ENCODE results near the gene IL18BP.

IL18BP gene

DNA sequence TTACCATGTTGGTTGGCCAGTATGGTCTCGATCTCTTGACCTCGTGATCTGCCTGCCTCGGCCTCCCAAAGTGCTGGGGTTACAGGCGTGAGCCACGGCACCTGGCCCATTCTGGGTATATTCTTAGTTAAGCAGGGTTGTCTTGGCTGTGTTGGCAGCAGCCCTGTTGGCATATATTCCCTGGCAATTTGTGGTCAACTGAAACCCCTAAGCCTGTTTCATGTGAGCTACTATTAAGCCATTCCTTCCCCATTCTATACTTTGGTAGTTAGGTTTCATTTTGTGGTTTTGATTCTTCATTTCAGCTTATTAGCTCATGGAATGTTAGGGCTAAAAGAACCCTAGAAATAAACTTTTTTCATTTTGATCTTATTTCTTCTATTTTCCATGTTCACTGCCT is 22.2 kb upstream of the IL18BP start:
- no peak overlapping the region for H3K23ac ChIP-seq (ENCODE audit: low read length)
- no peak overlapping the region for H2BK120ac ChIP-seq (ENCODE audit: insufficient read depth, low read length, poor library complexity)
- no peak overlapping the region for H3K14ac ChIP-seq (ENCODE audit: low read length)
- no peaks in the 10 kb centered on the region for H3K79me1 ChIP-seq (ENCODE audit: low read length)
- no peaks in the 10 kb centered on the region for H3K27me3 ChIP-seq (ENCODE audit: insufficient read depth, low read length)
- no peak for DNase-seq
- no peak overlapping the region for H2AFZ ChIP-seq (ENCODE audit: insufficient read depth, low read length, poor library complexity)
- no peak overlapping the region for H2BK5ac ChIP-seq (ENCODE audit: low read depth, low read length, poor library complexity)
- H3K18ac ChIP-seq (ENCODE audit: low read length): no peak overlapping the region
- H2AK5ac ChIP-seq (ENCODE audit: low read length): no peak overlapping the region
- H3K9me3 ChIP-seq (ENCODE audit: insufficient read depth, low read depth, low read length): no peaks in the 10 kb centered on the region
- no peak overlapping the region for H3K4me2 ChIP-seq (ENCODE audit: low read length)
- WGBS (ENCODE audit: extremely low coverage, insufficient coverage, insufficient read length): no CpG with 5 or more reads among the region's 5 CpGs
- no peak overlapping the region for H4K8ac ChIP-seq (ENCODE audit: low read depth, low read length)
- H3K27ac ChIP-seq (ENCODE audit: low read depth, low read length): no peak overlapping the region
- peaks cover 3 to 5% of the 10 kb centered on the region in 2 experiments for H3K36me3 ChIP-seq (ENCODE audit: control insufficient read depth in 1 of 2, insufficient read depth in 2 of 2, low read length in 2 of 2)
- H3K4me1 ChIP-seq (ENCODE audit: control insufficient read depth in 1 of 2, insufficient read depth in 2 of 2, low read length in 2 of 2): no peaks in the 10 kb centered on the region
- no peak overlapping the region for H3K9ac ChIP-seq (ENCODE audit: low read length)
- no peak overlapping the region for H4K12ac ChIP-seq (ENCODE audit: low read depth, low read length)
- H2BK12ac ChIP-seq (ENCODE audit: low read length): no peak overlapping the region
- no peaks in the 10 kb centered on the region for H3K79me2 ChIP-seq (ENCODE audit: control insufficient read depth, insufficient read depth, low read length, poor library complexity)
- no peak overlapping the region for H3K4me3 ChIP-seq (ENCODE audit: low read depth, low read length)
- no peak overlapping the region for H4K91ac ChIP-seq (ENCODE audit: low read depth, low read length)
- H3K4ac ChIP-seq (ENCODE audit: low read depth, low read length): no peak overlapping the region

DNA sequence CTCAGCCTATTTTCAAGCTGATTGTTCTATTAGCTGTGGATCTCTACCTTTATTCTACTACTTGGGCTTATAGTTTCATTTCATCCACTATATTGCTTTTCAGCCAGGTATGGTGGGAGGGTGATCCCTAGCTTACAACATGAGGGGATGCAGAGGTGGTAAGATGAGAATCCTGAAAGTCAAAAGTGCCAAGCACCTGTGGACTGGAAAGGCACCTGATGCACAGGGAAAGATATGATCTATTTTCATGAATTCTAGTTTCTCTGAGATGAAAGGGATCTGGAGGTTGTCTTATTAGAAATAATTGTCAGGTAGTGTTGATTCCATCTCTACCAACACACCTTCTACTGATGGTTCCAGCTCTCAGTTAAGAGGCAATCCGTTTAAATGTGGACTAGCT is 21.6 kb upstream of the IL18BP start:
- Histone ChIP-seq H3K18ac (ENCODE audit: low read length) (no peak overlapping the region), H3K4me2 (ENCODE audit: low read length) (no peak overlapping the region), H2AK5ac (ENCODE audit: low read length) (no peak overlapping the region), H4K8ac (ENCODE audit: low read depth, low read length) (no peak overlapping the region), H3K4ac (ENCODE audit: low read depth, low read length) (no peak overlapping the region), H4K12ac (ENCODE audit: low read depth, low read length) (no peak overlapping the region), H3K36me3 (ENCODE audit: control insufficient read depth in 1 of 2, insufficient read depth in 2 of 2, low read length in 2 of 2) (peaks cover 3 to 5% of the 10 kb centered on the region in 2 experiments), H3K27me3 (ENCODE audit: insufficient read depth, low read length) (no peaks in the 10 kb centered on the region), H3K27ac (ENCODE audit: low read depth, low read length) (no peak overlapping the region), H3K4me1 (ENCODE audit: control insufficient read depth in 1 of 2, insufficient read depth in 2 of 2, low read length in 2 of 2) (no peaks in the 10 kb centered on the region), H2BK5ac (ENCODE audit: low read depth, low read length, poor library complexity) (no peak overlapping the region), H2BK120ac (ENCODE audit: insufficient read depth, low read length, poor library complexity) (no peak overlapping the region), H3K23ac (ENCODE audit: low read length) (no peak overlapping the region), H2AFZ (ENCODE audit: insufficient read depth, low read length, poor library complexity) (no peak overlapping the region), H3K4me3 (ENCODE audit: low read depth, low read length) (no peak overlapping the region), H3K79me1 (ENCODE audit: low read length) (no peaks in the 10 kb centered on the region), H3K14ac (ENCODE audit: low read length) (no peak overlapping the region), H4K91ac (ENCODE audit: low read depth, low read length) (no peak overlapping the region), H2BK12ac (ENCODE audit: low read length) (no peak overlapping the region), H3K9ac (ENCODE audit: low read length) (no peak overlapping the region), H3K79me2 (ENCODE audit: control insufficient read depth, insufficient read depth, low read length, poor library complexity) (no peaks in the 10 kb centered on the region), H3K9me3 (ENCODE audit: insufficient read depth, low read depth, low read length) (no peaks in the 10 kb centered on the region)
- DNase-seq: no peak
- WGBS (ENCODE audit: extremely low coverage, insufficient coverage, insufficient read length): no CpG with 5 or more reads among the region's 1 CpG

GRCh38 chr11:71977743-71978418 is 20.8 kb upstream of the IL18BP start:
- no peak overlapping the region for H3K18ac ChIP-seq (ENCODE audit: low read length)
- H4K12ac ChIP-seq (ENCODE audit: low read depth, low read length): no peak overlapping the region
- H3K9ac ChIP-seq (ENCODE audit: low read length): no peak overlapping the region
- no peaks in the 10 kb centered on the region for H3K79me2 ChIP-seq (ENCODE audit: control insufficient read depth, insufficient read depth, low read length, poor library complexity)
- no peak overlapping the region for H3K4ac ChIP-seq (ENCODE audit: low read depth, low read length)
- DNase-seq: peak; percentile 76 to 90
- H4K8ac ChIP-seq (ENCODE audit: low read depth, low read length): no peak overlapping the region
- H2BK5ac ChIP-seq (ENCODE audit: low read depth, low read length, poor library complexity): no peak overlapping the region
- no peak overlapping the region for H2AFZ ChIP-seq (ENCODE audit: insufficient read depth, low read length, poor library complexity)
- no peak overlapping the region for H2AK5ac ChIP-seq (ENCODE audit: low read length)
- no peak overlapping the region for H3K14ac ChIP-seq (ENCODE audit: low read length)
- H2BK120ac ChIP-seq (ENCODE audit: insufficient read depth, low read length, poor library complexity): no peak overlapping the region
- H3K4me3 ChIP-seq (ENCODE audit: low read depth, low read length): no peak overlapping the region
- peaks cover 0 to 5% of the 10 kb centered on the region in 2 experiments for H3K36me3 ChIP-seq (ENCODE audit: control insufficient read depth in 1 of 2, insufficient read depth in 2 of 2, low read length in 2 of 2)
- H4K91ac ChIP-seq (ENCODE audit: low read depth, low read length): no peak overlapping the region
- H3K79me1 ChIP-seq (ENCODE audit: low read length): no peaks in the 10 kb centered on the region
- H2BK12ac ChIP-seq (ENCODE audit: low read length): no peak overlapping the region
- H3K4me2 ChIP-seq (ENCODE audit: low read length): no peak overlapping the region
- no peaks in the 10 kb centered on the region for H3K9me3 ChIP-seq (ENCODE audit: insufficient read depth, low read depth, low read length)
- H3K23ac ChIP-seq (ENCODE audit: low read length): no peak overlapping the region
- no peaks in the 10 kb centered on the region for H3K27me3 ChIP-seq (ENCODE audit: insufficient read depth, low read length)
- no peak overlapping the region for H3K27ac ChIP-seq (ENCODE audit: low read depth, low read length)
- H3K4me1 ChIP-seq (ENCODE audit: control insufficient read depth in 1 of 2, insufficient read depth in 2 of 2, low read length in 2 of 2): no peaks in the 10 kb centered on the region
- WGBS (ENCODE audit: extremely low coverage, insufficient coverage, insufficient read length): no CpG with 5 or more reads among the region's 7 CpGs

- Histone ChIP-seq H3K18ac (ENCODE audit: low read length) (no peak overlapping the region), H3K4ac (ENCODE audit: low read depth, low read length) (no peak overlapping the region), H4K12ac (ENCODE audit: low read depth, low read length) (no peak overlapping the region), H2AK5ac (ENCODE audit: low read length) (no peak overlapping the region), H3K9me3 (ENCODE audit: insufficient read depth, low read depth, low read length) (no peaks in the 10 kb centered on the region), H3K9ac (ENCODE audit: low read length) (no peak overlapping the region), H2BK12ac (ENCODE audit: low read length) (no peak overlapping the region), H3K27ac (ENCODE audit: low read depth, low read length) (no peak overlapping the region), H3K14ac (ENCODE audit: low read length) (no peak overlapping the region), H3K36me3 (ENCODE audit: control insufficient read depth in 1 of 2, insufficient read depth in 2 of 2, low read length in 2 of 2) (peaks cover 6% of the 10 kb centered on the region in 2 experiments), H3K27me3 (ENCODE audit: insufficient read depth, low read length) (no peaks in the 10 kb centered on the region), H2AFZ (ENCODE audit: insufficient read depth, low read length, poor library complexity) (no peak overlapping the region), H2BK5ac (ENCODE audit: low read depth, low read length, poor library complexity) (no peak overlapping the region), H3K4me1 (ENCODE audit: control insufficient read depth in 1 of 2, insufficient read depth in 2 of 2, low read length in 2 of 2) (no peaks in the 10 kb centered on the region), H3K79me2 (ENCODE audit: control insufficient read depth, insufficient read depth, low read length, poor library complexity) (no peaks in the 10 kb centered on the region), H4K8ac (ENCODE audit: low read depth, low read length) (no peak overlapping the region), H3K4me3 (ENCODE audit: low read depth, low read length) (no peak overlapping the region), H4K91ac (ENCODE audit: low read depth, low read length) (no peak overlapping the region), H2BK120ac (ENCODE audit: insufficient read depth, low read length, poor library complexity) (no peak overlapping the region), H3K79me1 (ENCODE audit: low read length) (no peaks in the 10 kb centered on the region), H3K4me2 (ENCODE audit: low read length) (no peak overlapping the region), H3K23ac (ENCODE audit: low read length) (no peak overlapping the region)
- no CpG with 5 or more reads among the region's 4 CpGs for WGBS (ENCODE audit: extremely low coverage, insufficient coverage, insufficient read length)
- no peak for DNase-seq
Observed at GRCh38 chr11:71979094-71979493, 19.6 kb upstream of the IL18BP start.
